ENCODE results near the gene ANKRD44. TPM values are rescaled to one million over a fixed set of nuclear protein-coding genes. Genes with fewer than 3 reads are reported as not detected.
A peak's percentile ranks its signal among the peaks of the same experiment; 100 is the strongest.

ANKRD44 gene
- total RNA-seq, 1 experiment from 2014 or later, result 0.68 TPM

GRCh38 chr2:196988639-196989038, 321.9 kb downstream of the ANKRD44 start (continued):
- TF ChIP-seq, protein P1, sequence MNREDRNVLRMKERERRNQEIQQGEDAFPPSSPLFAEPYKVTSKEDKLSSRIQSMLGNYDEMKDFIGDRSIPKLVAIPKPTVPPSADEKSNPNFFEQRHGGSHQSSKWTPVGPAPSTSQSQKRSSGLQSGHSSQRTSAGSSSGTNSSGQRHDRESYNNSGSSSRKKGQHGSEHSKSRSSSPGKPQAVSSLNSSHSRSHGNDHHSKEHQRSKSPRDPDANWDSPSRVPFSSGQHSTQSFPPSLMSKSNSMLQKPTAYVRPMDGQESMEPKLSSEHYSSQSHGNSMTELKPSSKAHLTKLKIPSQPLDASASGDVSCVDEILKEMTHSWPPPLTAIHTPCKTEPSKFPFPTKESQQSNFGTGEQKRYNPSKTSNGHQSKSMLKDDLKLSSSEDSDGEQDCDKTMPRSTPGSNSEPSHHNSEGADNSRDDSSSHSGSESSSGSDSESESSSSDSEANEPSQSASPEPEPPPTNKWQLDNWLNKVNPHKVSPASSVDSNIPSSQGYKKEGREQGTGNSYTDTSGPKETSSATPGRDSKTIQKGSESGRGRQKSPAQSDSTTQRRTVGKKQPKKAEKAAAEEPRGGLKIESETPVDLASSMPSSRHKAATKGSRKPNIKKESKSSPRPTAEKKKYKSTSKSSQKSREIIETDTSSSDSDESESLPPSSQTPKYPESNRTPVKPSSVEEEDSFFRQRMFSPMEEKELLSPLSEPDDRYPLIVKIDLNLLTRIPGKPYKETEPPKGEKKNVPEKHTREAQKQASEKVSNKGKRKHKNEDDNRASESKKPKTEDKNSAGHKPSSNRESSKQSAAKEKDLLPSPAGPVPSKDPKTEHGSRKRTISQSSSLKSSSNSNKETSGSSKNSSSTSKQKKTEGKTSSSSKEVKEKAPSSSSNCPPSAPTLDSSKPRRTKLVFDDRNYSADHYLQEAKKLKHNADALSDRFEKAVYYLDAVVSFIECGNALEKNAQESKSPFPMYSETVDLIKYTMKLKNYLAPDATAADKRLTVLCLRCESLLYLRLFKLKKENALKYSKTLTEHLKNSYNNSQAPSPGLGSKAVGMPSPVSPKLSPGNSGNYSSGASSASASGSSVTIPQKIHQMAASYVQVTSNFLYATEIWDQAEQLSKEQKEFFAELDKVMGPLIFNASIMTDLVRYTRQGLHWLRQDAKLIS (CRISPR knock-in tag; IDR thresholded peaks at IDR 0.05; ENCODE audit: borderline replicate concordance), result no peak

GRCh38 chr2:196987649-196988364, 322.8 kb downstream of the ANKRD44 start:
- Mint-ChIP-seq H3K27me3 (ENCODE audit: low read depth) (no peaks in the 10 kb centered on the region), H3K4me1 (peaks cover 31% of the 10 kb centered on the region), H3K4me3 (no peak overlapping the region; the same call in 1 of the 2 replicates), H3K9me3 (peaks cover 8% of the 10 kb centered on the region), H3K27ac (peak overlapping the region; percentile 85), H3K36me3 (no peaks in the 10 kb centered on the region)
- ChIA-PET CTCF (no interaction called here), POLR2A (no interaction called here)
- ATAC-seq (no peak), DNase-seq (ENCODE audit: low spot score) (no peak)
- no peak for TF ChIP-seq MXD4 (CRISPR knock-in tag; IDR thresholded peaks at IDR 0.05; ENCODE audit: borderline replicate concordance)
- no peak for TF ChIP-seq ZNF232 (CRISPR knock-in tag; IDR thresholded peaks at IDR 0.05)
- TF ChIP-seq MAX (CRISPR knock-in tag; IDR thresholded peaks at IDR 0.05), result no peak
- no peak for TF ChIP-seq HMGXB4 (CRISPR knock-in tag; IDR thresholded peaks at IDR 0.05)
- TF ChIP-seq ERG (CRISPR knock-in tag; IDR thresholded peaks at IDR 0.05), result no peak
- TF ChIP-seq, protein P2, sequence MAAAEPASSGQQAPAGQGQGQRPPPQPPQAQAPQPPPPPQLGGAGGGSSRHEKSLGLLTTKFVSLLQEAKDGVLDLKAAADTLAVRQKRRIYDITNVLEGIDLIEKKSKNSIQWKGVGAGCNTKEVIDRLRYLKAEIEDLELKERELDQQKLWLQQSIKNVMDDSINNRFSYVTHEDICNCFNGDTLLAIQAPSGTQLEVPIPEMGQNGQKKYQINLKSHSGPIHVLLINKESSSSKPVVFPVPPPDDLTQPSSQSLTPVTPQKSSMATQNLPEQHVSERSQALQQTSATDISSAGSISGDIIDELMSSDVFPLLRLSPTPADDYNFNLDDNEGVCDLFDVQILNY (CRISPR knock-in tag; IDR thresholded peaks at IDR 0.05), result no peak
- TF ChIP-seq ZNF121 (CRISPR knock-in tag; IDR thresholded peaks at IDR 0.05), result no peak
- TF ChIP-seq, protein P3, sequence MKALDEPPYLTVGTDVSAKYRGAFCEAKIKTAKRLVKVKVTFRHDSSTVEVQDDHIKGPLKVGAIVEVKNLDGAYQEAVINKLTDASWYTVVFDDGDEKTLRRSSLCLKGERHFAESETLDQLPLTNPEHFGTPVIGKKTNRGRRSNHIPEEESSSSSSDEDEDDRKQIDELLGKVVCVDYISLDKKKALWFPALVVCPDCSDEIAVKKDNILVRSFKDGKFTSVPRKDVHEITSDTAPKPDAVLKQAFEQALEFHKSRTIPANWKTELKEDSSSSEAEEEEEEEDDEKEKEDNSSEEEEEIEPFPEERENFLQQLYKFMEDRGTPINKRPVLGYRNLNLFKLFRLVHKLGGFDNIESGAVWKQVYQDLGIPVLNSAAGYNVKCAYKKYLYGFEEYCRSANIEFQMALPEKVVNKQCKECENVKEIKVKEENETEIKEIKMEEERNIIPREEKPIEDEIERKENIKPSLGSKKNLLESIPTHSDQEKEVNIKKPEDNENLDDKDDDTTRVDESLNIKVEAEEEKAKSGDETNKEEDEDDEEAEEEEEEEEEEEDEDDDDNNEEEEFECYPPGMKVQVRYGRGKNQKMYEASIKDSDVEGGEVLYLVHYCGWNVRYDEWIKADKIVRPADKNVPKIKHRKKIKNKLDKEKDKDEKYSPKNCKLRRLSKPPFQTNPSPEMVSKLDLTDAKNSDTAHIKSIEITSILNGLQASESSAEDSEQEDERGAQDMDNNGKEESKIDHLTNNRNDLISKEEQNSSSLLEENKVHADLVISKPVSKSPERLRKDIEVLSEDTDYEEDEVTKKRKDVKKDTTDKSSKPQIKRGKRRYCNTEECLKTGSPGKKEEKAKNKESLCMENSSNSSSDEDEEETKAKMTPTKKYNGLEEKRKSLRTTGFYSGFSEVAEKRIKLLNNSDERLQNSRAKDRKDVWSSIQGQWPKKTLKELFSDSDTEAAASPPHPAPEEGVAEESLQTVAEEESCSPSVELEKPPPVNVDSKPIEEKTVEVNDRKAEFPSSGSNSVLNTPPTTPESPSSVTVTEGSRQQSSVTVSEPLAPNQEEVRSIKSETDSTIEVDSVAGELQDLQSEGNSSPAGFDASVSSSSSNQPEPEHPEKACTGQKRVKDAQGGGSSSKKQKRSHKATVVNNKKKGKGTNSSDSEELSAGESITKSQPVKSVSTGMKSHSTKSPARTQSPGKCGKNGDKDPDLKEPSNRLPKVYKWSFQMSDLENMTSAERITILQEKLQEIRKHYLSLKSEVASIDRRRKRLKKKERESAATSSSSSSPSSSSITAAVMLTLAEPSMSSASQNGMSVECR (CRISPR knock-in tag; IDR thresholded peaks at IDR 0.05; ENCODE audit: borderline replicate concordance), result no peak
- TF ChIP-seq ZSCAN18 (CRISPR knock-in tag; IDR thresholded peaks at IDR 0.05), result no peak
- no peak for TF ChIP-seq ELF4 (CRISPR knock-in tag; IDR thresholded peaks at IDR 0.05; ENCODE audit: low read depth)
- TF ChIP-seq EMX1 (CRISPR knock-in tag; IDR thresholded peaks at IDR 0.05), result no peak
